C4-2B (cell line): ENCODE data around the gene AFF1.
"Not testable (repeated sequence)": the region's sequence is repeated elsewhere in the genome, so short reads cannot be mapped to it uniquely, and the experiment has no call there.

Experiments
- H3K27ac ChIP-seq: fragments of 450-650 bp; 2 replicates; pipeline ENCODE4 v1.5.1; 2017
- CTCF ChIP-seq: fragments of 450-650 bp; conservative IDR thresholded peaks from 2 replicates; pipeline ENCODE4 v1.5.1; 2017; ENCODE audit warnings: mild to moderate bottlenecking
- ZFX ChIP-seq: fragments of 450-650 bp; IDR thresholded peaks from 2 replicates; pipeline ENCODE4 v1.6.1; 2017

The AFF1 gene

DNA sequence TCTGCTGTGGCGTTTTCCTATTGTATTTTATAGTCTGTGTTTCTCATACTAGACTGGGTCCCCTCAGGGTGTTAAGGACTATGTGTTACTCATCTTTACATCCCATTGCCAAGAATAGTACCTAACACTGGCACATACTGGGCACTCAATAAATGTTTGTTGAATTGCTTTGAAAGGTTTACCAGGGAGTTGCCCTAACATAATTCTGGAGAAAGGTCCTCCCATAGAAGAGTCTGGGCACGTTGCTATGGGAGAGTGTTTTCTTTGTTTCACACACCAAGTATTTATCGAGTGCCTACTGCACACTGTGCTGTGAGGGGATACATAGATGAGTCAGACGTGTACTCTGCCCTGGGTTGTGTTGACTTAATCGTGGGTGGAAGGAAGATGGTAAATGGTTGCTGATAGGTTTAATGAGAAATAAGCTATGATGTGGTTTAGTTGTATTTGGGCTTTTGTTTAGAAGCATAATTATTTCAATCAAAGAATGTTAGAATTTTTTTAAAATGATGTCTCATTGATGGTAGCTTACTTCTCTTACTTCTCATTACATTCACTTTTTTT lies 42.9 kb downstream of the AFF1 start:
- TF ChIP-seq CTCF (no peak), ZFX (no peak)
- H3K27ac ChIP-seq, result no peak overlapping the region

GRCh38 chr4:86978709-86979108 lies 43.9 kb downstream of the AFF1 start:
- H3K27ac ChIP-seq, result no peak overlapping the region

DNA sequence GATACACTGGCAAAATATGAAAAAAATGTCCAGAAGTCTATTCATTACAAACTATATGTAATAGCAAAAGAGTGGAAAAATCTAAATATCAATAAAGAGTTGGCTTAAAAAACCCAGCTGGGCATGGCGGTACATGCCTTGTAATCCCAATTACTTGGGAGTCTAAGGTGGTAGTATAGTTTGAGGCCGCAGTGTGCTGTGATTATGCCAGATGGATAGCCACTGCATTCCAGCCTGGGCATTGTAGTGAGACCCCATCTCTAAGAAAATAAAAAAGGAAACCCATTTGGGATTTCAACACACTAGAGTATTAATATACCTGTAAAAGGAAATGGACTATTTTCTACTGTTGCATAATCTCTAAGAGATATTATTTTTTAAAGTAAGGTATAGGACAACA lies 45.4 kb downstream of the AFF1 start:
- TF ChIP-seq CTCF (no peak), ZFX (no peak)
- H3K27ac ChIP-seq, result no peak overlapping the region

More at GRCh38 chr4:86978709-86979108, 43.9 kb downstream of the AFF1 start:
- TF ChIP-seq CTCF, result no peak
- no peak for TF ChIP-seq ZFX

DNA sequence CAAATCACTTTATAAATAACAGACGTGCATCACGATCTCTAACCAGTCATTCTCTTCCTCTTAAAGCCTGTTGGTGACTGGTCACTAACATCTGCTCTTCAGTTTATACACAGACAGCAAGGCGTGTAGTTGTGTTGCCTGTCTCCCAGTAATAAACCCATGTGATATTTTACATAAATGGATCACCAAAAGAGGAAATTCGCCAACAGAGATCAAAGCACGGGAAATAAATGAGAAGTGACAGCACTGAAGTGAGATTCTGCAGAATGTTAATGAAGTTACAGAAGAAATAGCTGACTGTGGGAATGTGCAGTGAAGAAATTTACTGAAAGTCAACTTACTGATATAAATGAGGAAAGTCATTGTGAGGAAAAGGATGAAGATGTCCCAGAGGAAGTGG lies 47.0 kb downstream of the AFF1 start:
- H3K27ac ChIP-seq, result no peak overlapping the region
- TF ChIP-seq CTCF (no peak), ZFX (no peak)

DNA sequence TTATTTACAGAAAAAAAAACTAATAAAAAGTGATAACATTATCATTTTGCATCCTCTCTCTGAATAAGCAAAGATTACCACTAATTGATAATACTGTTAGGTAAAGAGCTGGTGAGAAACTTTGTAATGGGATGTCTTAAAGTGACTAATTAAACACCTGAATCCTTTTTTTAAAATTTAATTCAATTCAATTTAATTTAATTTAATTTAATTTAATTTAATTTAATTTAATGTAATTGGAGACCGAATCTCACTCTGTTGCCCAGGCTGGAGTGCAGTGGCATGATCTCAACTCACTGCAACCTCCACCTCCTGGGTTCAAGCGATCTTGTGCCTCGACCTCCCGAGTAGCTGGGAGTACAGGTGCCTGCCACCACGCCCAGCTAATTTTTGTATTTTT lies 51.0 kb downstream of the AFF1 start:
- H3K27ac ChIP-seq, result not testable (repeated sequence)

DNA sequence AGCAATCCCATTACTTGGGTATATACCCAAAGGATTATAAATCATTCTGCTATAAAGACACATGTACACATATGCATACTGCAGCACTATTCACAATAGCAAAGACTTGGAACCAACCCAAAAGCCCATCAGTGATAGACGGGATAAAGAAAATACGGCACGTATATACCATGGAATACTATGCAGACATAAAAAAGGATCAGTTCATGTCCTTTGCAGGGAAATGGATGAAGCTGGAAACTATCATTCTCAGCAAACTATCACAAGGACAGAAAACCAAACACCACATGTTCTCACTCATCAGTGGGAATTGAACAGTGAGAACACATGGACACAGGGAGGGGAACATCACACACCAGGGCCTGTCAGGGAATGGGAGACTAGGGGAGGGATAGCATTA lies 54.8 kb downstream of the AFF1 start:
- H3K27ac ChIP-seq, result not testable (repeated sequence)

DNA sequence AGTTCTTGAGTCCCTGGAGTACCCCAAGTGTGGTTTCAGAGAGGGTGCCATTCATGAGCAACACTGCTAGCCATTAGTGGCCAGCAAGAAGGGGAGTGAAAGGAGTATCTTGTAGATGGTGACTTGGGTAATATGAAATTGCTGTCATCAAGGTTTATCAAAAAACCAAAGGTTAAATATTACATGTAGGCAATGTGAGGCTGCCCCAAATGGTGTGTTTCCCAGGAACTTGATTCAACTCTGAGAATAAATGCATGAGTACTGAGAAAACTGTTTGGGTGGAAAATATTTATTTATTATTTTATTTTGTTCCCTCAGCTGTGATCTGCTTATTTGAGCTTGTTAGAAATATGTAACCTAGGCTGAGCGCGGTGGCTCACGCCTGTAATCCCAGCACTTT lies 55.7 kb downstream of the AFF1 start:
- no peak overlapping the region for H3K27ac ChIP-seq
- no peak for TF ChIP-seq ZFX
- TF ChIP-seq CTCF, result no peak

GRCh38 chr4:86991994-86992393 lies 57.2 kb downstream of the AFF1 start:
- no peak overlapping the region for H3K27ac ChIP-seq
- TF ChIP-seq ZFX, result no peak
- TF ChIP-seq CTCF, result no peak
